WTC11 (cell line): ENCODE results near the gene RNF31. TPM values are rescaled to one million over a fixed set of nuclear protein-coding genes. Genes with fewer than 3 reads are reported as not detected.

Experiments used
- ATAC-seq: fragments of 200-7000 bp; cut with Tn5 transposase; 2 replicates; pipeline ENCODE4 v1.10.0; 2021; ENCODE audit warnings: mild to moderate bottlenecking, moderate library complexity
- CTCF ChIA-PET: fragments of 300-600 bp; sonication (Branson Sonifier 250); formaldehyde crosslinking; loops from one replicate; lab custom pipeline; 2021; ENCODE audit warnings: antibody characterized with exemption; lab: Charles Lee
- POLR2A ChIA-PET: fragments of 350-600 bp; sonication (Branson Sonifier 250); formaldehyde crosslinking; loops from one replicate; lab custom pipeline; 2021; ENCODE audit warnings: antibody characterized with exemption; lab: Charles Lee
- DNase-seq: peaks from one replicate; pipeline ENCODE4 v3.0.0; 2021; ENCODE audit warnings: low spot score
- H3K27ac Mint-ChIP-seq: 2 replicates; pipeline ENCODE4 v1.8.0; 2021; ENCODE audit warnings: mixed read lengths
- H3K27me3 Mint-ChIP-seq: 2 replicates; pipeline ENCODE4 v1.8.0; 2021; ENCODE audit warnings: low read depth, mild to moderate bottlenecking, moderate library complexity, mixed read lengths
- H3K36me3 Mint-ChIP-seq: 2 replicates; pipeline ENCODE4 v1.8.0; 2021; ENCODE audit warnings: mixed read lengths
- H3K4me1 Mint-ChIP-seq: 2 replicates; pipeline ENCODE4 v1.8.0; 2022; ENCODE audit warnings: mixed read lengths
- H3K4me3 Mint-ChIP-seq: 2 replicates; pipeline ENCODE4 v1.8.0; 2021; ENCODE audit warnings: mild to moderate bottlenecking, moderate library complexity, mixed read lengths
- H3K9me3 Mint-ChIP-seq: 2 replicates; pipeline ENCODE4 v1.8.0; 2021; ENCODE audit warnings: mixed read lengths
- ATF2 ChIP-seq: sonication (generic); formaldehyde crosslinking; IDR thresholded peaks from 2 replicates; pipeline ENCODE4 v1.8.1; 2022; ENCODE audit warnings: low read depth, missing genetic modification reagents, borderline replicate concordance
- CREM ChIP-seq: sonication (generic); formaldehyde crosslinking; IDR thresholded peaks from 2 replicates; pipeline ENCODE4 v1.8.1; 2022; ENCODE audit warnings: mild to moderate bottlenecking, missing genetic modification reagents, moderate library complexity
- EMX1 ChIP-seq: fragments of 250-450 bp; sonication (Bioruptor Pico); IDR thresholded peaks from 2 replicates; pipeline ENCODE4 v1.8.0; 2021; ENCODE audit warnings: mild to moderate bottlenecking
- FOXJ3 ChIP-seq: sonication (generic); formaldehyde crosslinking; IDR thresholded peaks from 2 replicates; pipeline ENCODE4 v1.9.0; 2021; ENCODE audit warnings: missing genetic modification reagents, mild to moderate bottlenecking, borderline replicate concordance
- GABPB1 ChIP-seq: sonication (generic); formaldehyde crosslinking; IDR thresholded peaks from 2 replicates; pipeline ENCODE4 v1.8.1; 2023; ENCODE audit warnings: mild to moderate bottlenecking, missing genetic modification reagents
- GTF2I ChIP-seq: fragments of 250-450 bp; sonication (Bioruptor Pico); conservative IDR thresholded peaks from 2 replicates; pipeline ENCODE4 v1.4.0; 2021; ENCODE audit warnings: mild to moderate bottlenecking
- HMGA2 ChIP-seq: fragments of 250-450 bp; sonication (Bioruptor Pico); IDR thresholded peaks from 2 replicates; pipeline ENCODE4 v1.4.0; 2021; ENCODE audit warnings: mild to moderate bottlenecking, moderate library complexity
- IRF2 ChIP-seq: sonication (generic); formaldehyde crosslinking; IDR thresholded peaks from 2 replicates; pipeline ENCODE4 v1.8.0; 2022; ENCODE audit warnings: low read depth, missing genetic modification reagents, borderline replicate concordance
- JUN ChIP-seq: sonication (generic); formaldehyde crosslinking; IDR thresholded peaks from 2 replicates; pipeline ENCODE4 v1.8.0; 2023; ENCODE audit warnings: mild to moderate bottlenecking, missing genetic modification reagents
- KAT7 ChIP-seq: sonication (generic); formaldehyde crosslinking; IDR thresholded peaks from 2 replicates; pipeline ENCODE4 v1.8.1; 2023; ENCODE audit warnings: missing genetic modification reagents, mild to moderate bottlenecking, borderline replicate concordance
- MAX ChIP-seq: sonication (generic); formaldehyde crosslinking; IDR thresholded peaks from 2 replicates; pipeline ENCODE4 v1.8.0; 2022; ENCODE audit warnings: mild to moderate bottlenecking, missing genetic modification reagents
- MLX ChIP-seq: sonication (generic); formaldehyde crosslinking; IDR thresholded peaks from 2 replicates; pipeline ENCODE4 v1.8.1; 2023; ENCODE audit warnings: mild to moderate bottlenecking, missing genetic modification reagents, moderate library complexity
- NFE2L1 ChIP-seq: sonication (generic); formaldehyde crosslinking; IDR thresholded peaks from 2 replicates; pipeline ENCODE4 v1.8.1; 2023; ENCODE audit warnings: missing genetic modification reagents
- NFYB ChIP-seq: sonication (generic); formaldehyde crosslinking; conservative IDR thresholded peaks from 2 replicates; pipeline ENCODE4 v1.8.0; 2022; ENCODE audit warnings: low read depth, missing genetic modification reagents
- NR2C2 ChIP-seq: sonication (generic); formaldehyde crosslinking; IDR thresholded peaks from 2 replicates; pipeline ENCODE4 v1.8.0; 2022; ENCODE audit warnings: mild to moderate bottlenecking, missing genetic modification reagents
- NR3C1 ChIP-seq: sonication (generic); formaldehyde crosslinking; conservative IDR thresholded peaks from 2 replicates; pipeline ENCODE4 v1.8.1; 2023; ENCODE audit warnings: low read depth, mild to moderate bottlenecking, missing genetic modification reagents
- PRDM15 ChIP-seq: sonication (generic); formaldehyde crosslinking; IDR thresholded peaks from 2 replicates; pipeline ENCODE4 v1.8.0; 2022; ENCODE audit warnings: missing genetic modification reagents
- SOX15 ChIP-seq: fragments of 250-450 bp; sonication (Bioruptor Pico); IDR thresholded peaks from 2 replicates; pipeline ENCODE4 v1.9.0; 2021; ENCODE audit warnings: mild to moderate bottlenecking
- SP1 ChIP-seq: sonication (generic); formaldehyde crosslinking; conservative IDR thresholded peaks from 2 replicates; pipeline ENCODE4 v1.8.1; 2022; ENCODE audit warnings: missing genetic modification reagents
- STAT6 ChIP-seq: sonication (generic); formaldehyde crosslinking; conservative IDR thresholded peaks from 2 replicates; pipeline ENCODE4 v1.8.1; 2023; ENCODE audit warnings: mild to moderate bottlenecking, low read depth, missing genetic modification reagents, moderate library complexity
- ZBTB43 ChIP-seq: sonication (generic); formaldehyde crosslinking; IDR thresholded peaks from 2 replicates; pipeline ENCODE4 v1.8.1; 2023; ENCODE audit warnings: mild to moderate bottlenecking, missing genetic modification reagents
- ZMAT4 ChIP-seq: fragments of 250-450 bp; sonication (Bioruptor Pico); IDR thresholded peaks from 2 replicates; pipeline ENCODE4 v1.9.0; 2021; ENCODE audit warnings: mild to moderate bottlenecking
- ZNF121 ChIP-seq: sonication (generic); formaldehyde crosslinking; IDR thresholded peaks from 2 replicates; pipeline ENCODE4 v1.8.0; 2023; ENCODE audit warnings: missing genetic modification reagents
- ZNF232 ChIP-seq: sonication (generic); formaldehyde crosslinking; IDR thresholded peaks from 2 replicates; pipeline ENCODE4 v1.8.0; 2022; ENCODE audit warnings: mild to moderate bottlenecking, missing genetic modification reagents
- ZNF423 ChIP-seq: fragments of 250-450 bp; sonication (Bioruptor Pico); IDR thresholded peaks from 2 replicates; pipeline ENCODE4 v2.1.2; 2022; ENCODE audit warnings: mild to moderate bottlenecking, moderate library complexity
- total RNA-seq: library from RNA; stranded (reverse); gene quantifications from 3 replicates; pipeline ENCODE4 v1.2.3, GENCODE V29; 2021

RNF31 gene
- total RNA-seq, 1 experiment from 2014 or later = 86.2 TPM

GRCh38 chr14:24132061-24132685 is 15.1 kb upstream of the RNF31 start:
- no peaks in the 10 kb centered on the region; the same call in 1 of the 2 replicates for H3K27me3 Mint-ChIP-seq
- DNase-seq = no peak
- H3K9me3 Mint-ChIP-seq = no peaks in the 10 kb centered on the region
- CTCF ChIA-PET = interaction anchor here (2.0 to 3.1 kb wide), 2 partner anchors 24 to 29 kb away, joined by 7 to 10 read pairs; partner anchors contain the start of gene IRF9
- peaks cover 18% of the 10 kb centered on the region for H3K4me1 Mint-ChIP-seq
- no peak for ATAC-seq
- H3K27ac Mint-ChIP-seq = no peak overlapping the region
- POLR2A ChIA-PET = interaction anchor here (0.6 kb wide), 1 partner anchor 30 kb away, joined by 3 read pairs; no protein-coding TSS in a partner anchor
- H3K4me3 Mint-ChIP-seq = no peak overlapping the region
- no peak for TF ChIP-seq MAX (CRISPR knock-in tag)
- no peak for TF ChIP-seq NR3C1 (CRISPR knock-in tag)
- no peak for TF ChIP-seq ZNF232 (CRISPR knock-in tag)
- no peak for TF ChIP-seq PRDM15 (CRISPR knock-in tag)
- TF ChIP-seq ZBTB43 (CRISPR knock-in tag) = no peak
- no peak for TF ChIP-seq IRF2 (CRISPR knock-in tag)
- no peak for TF ChIP-seq GABPB1
- no peak for TF ChIP-seq NFE2L1 (CRISPR knock-in tag)
- no peak for TF ChIP-seq NFYB (CRISPR knock-in tag)
- no peak for TF ChIP-seq NR2C2 (CRISPR knock-in tag)
- TF ChIP-seq, all 79 proteins: peak for 0
- peaks cover 1% of the 10 kb centered on the region; the same call in 1 of the 2 replicates for H3K36me3 Mint-ChIP-seq

- no peaks in the 10 kb centered on the region; the same call in 1 of the 2 replicates for H3K27me3 Mint-ChIP-seq
- ATAC-seq (no peak), DNase-seq (no peak)
- ChIA-PET CTCF (interaction anchor here (1.5 to 3.1 kb wide), 3 partner anchors 19 to 28 kb away, joined by 6 to 10 read pairs (median 7); partner anchors contain the start of genes DCAF11, IRF9 and NRL), POLR2A (interaction anchor here (0.6 kb wide), 1 partner anchor 31 kb away, joined by 3 read pairs; no protein-coding TSS in a partner anchor)
- H3K36me3 Mint-ChIP-seq = peaks cover 7% of the 10 kb centered on the region; the same call in 1 of the 2 replicates
- H3K4me3 Mint-ChIP-seq = no peak overlapping the region
- H3K4me1 Mint-ChIP-seq = peaks cover 23% of the 10 kb centered on the region
- no peak overlapping the region for H3K27ac Mint-ChIP-seq
- no peaks in the 10 kb centered on the region for H3K9me3 Mint-ChIP-seq
- no peak for TF ChIP-seq SOX15 (CRISPR knock-in tag)
- TF ChIP-seq ZMAT4 (CRISPR knock-in tag) = no peak
- TF ChIP-seq NFYB (CRISPR knock-in tag) = no peak
- TF ChIP-seq JUN = no peak
- TF ChIP-seq ATF2 = no peak
- no peak for TF ChIP-seq EMX1 (CRISPR knock-in tag)
- TF ChIP-seq STAT6 = no peak
- no peak for TF ChIP-seq GTF2I (CRISPR knock-in tag)
- no peak for TF ChIP-seq GABPB1
- TF ChIP-seq MLX (CRISPR knock-in tag) = no peak
- no peak for TF ChIP-seq KAT7 (CRISPR knock-in tag)
- TF ChIP-seq ZNF121 (CRISPR knock-in tag) = no peak
- no peak for TF ChIP-seq SP1 (CRISPR knock-in tag)
- no peak for TF ChIP-seq ZNF423 (CRISPR knock-in tag)
- no peak for TF ChIP-seq FOXJ3 (CRISPR knock-in tag)
- TF ChIP-seq HMGA2 = no peak
- no peak for TF ChIP-seq CREM
- no peak for TF ChIP-seq MAX (CRISPR knock-in tag)
Measured at GRCh38 chr14:24132976-24133375, 14.3 kb upstream of the RNF31 start.
